Measurements from ENCODE around the gene CREBRF. TPM values are rescaled to one million over a fixed set of nuclear protein-coding genes. Genes with fewer than 3 reads are reported as not detected.

The CREBRF gene
- total and polyA plus RNA-seq, 2 donors (not counting 1 experiment from before 2014, with no cell fraction given): 29.7 to 89.7 TPM

- Histone ChIP-seq H3K4me1 (ENCODE audit: control insufficient read depth in 2 of 2, insufficient read depth in 2 of 2, low read length in 2 of 2) (peaks cover 4 to 13% of the 10 kb centered on the region in 2 donors), H3K4me3 (ENCODE audit: control extremely low read depth in 1 of 5, extremely low read depth in 1 of 5, insufficient read depth in 1 of 5, low read depth in 2 of 5, low read length in 4 of 5) (no peak overlapping the region), H3K79me2 (ENCODE audit: control insufficient read depth, insufficient read depth, low read length) (peaks cover 22% of the 10 kb centered on the region), H3K9me3 (ENCODE audit: control extremely low read depth in 1 of 3, control insufficient read depth in 2 of 3, insufficient read depth in 1 of 3, low read length in 2 of 3) (no peaks in the 10 kb centered on the region), H2AFZ (ENCODE audit: insufficient read depth, low read depth, low read length, poor library complexity, severe bottlenecking) (no peak overlapping the region), H3K4me2 (replicated peaks; ENCODE audit: low read depth, low read length, poor library complexity, severe bottlenecking) (no peak overlapping the region), H3K36me3 (replicated peaks in 1 of 2; ENCODE audit: control extremely low read depth in 1 of 2, control insufficient read depth in 1 of 2, extremely low read depth in 1 of 2, insufficient read depth in 2 of 2, low read length in 1 of 2) (no peaks in the 10 kb centered on the region), H3K27ac (ENCODE audit: low read length in 2 of 2) (no peak overlapping the region), H3K9ac (ENCODE audit: low read length) (no peak overlapping the region), H4K20me1 (ENCODE audit: control insufficient read depth, insufficient read depth, low read length, poor library complexity, severe bottlenecking) (peaks cover 5% of the 10 kb centered on the region), H3K27me3 (replicated peaks in 1 of 4; ENCODE audit: control extremely low read depth in 1 of 4, control insufficient read depth in 3 of 4, insufficient read depth in 4 of 4, low read length in 3 of 4) (no peaks in the 10 kb centered on the region)
- intact Hi-C loops (cut with micrococcal nuclease): no loop called here
- CTCF ChIA-PET: no interaction called here
- TF ChIP-seq, protein P1, sequence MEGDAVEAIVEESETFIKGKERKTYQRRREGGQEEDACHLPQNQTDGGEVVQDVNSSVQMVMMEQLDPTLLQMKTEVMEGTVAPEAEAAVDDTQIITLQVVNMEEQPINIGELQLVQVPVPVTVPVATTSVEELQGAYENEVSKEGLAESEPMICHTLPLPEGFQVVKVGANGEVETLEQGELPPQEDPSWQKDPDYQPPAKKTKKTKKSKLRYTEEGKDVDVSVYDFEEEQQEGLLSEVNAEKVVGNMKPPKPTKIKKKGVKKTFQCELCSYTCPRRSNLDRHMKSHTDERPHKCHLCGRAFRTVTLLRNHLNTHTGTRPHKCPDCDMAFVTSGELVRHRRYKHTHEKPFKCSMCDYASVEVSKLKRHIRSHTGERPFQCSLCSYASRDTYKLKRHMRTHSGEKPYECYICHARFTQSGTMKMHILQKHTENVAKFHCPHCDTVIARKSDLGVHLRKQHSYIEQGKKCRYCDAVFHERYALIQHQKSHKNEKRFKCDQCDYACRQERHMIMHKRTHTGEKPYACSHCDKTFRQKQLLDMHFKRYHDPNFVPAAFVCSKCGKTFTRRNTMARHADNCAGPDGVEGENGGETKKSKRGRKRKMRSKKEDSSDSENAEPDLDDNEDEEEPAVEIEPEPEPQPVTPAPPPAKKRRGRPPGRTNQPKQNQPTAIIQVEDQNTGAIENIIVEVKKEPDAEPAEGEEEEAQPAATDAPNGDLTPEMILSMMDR (IDR thresholded peaks at IDR 0.05): no peak
- TF ChIP-seq EZH2 (IDR thresholded peaks at IDR 0.05; ENCODE audit: borderline replicate concordance, insufficient read depth, low read depth, low read length, poor library complexity, severe bottlenecking): no peak
- H3K27ac Mint-ChIP-seq: no peak overlapping the region
- no peaks in the 10 kb centered on the region for H3K9me3 Mint-ChIP-seq (ENCODE audit: insufficient read depth)
- peaks cover 22% of the 10 kb centered on the region for H3K4me1 Mint-ChIP-seq
- ATAC-seq (ENCODE audit: low read depth) (no peak), DNase-seq (no peak)
- POLR2A ChIA-PET: no interaction called here
- peaks cover 8% of the 10 kb centered on the region for H3K27me3 Mint-ChIP-seq
- no CpG with 5 or more reads among the region's 5 CpGs for WGBS (ENCODE audit: insufficient coverage)
- H3K4me3 Mint-ChIP-seq: no peak overlapping the region
Observed at GRCh38 chr5:173051746-173052145, 4.4 kb upstream of the CREBRF start.

DNA sequence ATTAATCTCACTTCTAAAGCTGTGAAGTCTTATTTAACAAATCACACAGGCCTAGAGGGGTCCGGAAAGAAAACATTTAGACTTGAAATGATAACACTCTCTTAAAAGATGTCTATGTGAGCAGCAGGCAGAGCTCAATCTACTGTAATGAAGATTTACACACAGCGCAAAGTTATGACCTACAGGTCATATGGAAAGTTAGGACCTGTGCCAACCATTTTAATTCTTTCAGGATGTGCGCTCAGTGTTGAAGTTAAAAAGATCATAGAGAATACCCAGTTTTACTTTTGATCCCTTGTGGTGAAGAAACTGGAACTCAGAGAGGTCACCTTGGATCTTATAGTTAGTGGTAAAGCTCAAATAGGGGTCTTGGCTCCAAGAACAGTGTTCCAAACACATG, 3.1 kb upstream of the CREBRF start:
- Histone ChIP-seq H3K27me3 (replicated peaks in 1 of 4; ENCODE audit: control extremely low read depth in 1 of 4, control insufficient read depth in 3 of 4, insufficient read depth in 4 of 4, low read length in 3 of 4) (no peaks in the 10 kb centered on the region), H3K27ac (ENCODE audit: low read length in 2 of 2) (no peak overlapping the region), H3K4me2 (replicated peaks; ENCODE audit: low read depth, low read length, poor library complexity, severe bottlenecking) (no peak overlapping the region), H4K20me1 (ENCODE audit: control insufficient read depth, insufficient read depth, low read length, poor library complexity, severe bottlenecking) (peaks cover 17% of the 10 kb centered on the region), H3K4me3 (ENCODE audit: control extremely low read depth in 1 of 5, extremely low read depth in 1 of 5, insufficient read depth in 1 of 5, low read depth in 2 of 5, low read length in 4 of 5) (no peak overlapping the region), H2AFZ (ENCODE audit: insufficient read depth, low read depth, low read length, poor library complexity, severe bottlenecking) (no peak overlapping the region), H3K9me3 (ENCODE audit: control extremely low read depth in 1 of 3, control insufficient read depth in 2 of 3, insufficient read depth in 1 of 3, low read length in 2 of 3) (no peaks in the 10 kb centered on the region), H3K9ac (ENCODE audit: low read length) (no peak overlapping the region), H3K4me1 (ENCODE audit: control insufficient read depth in 2 of 2, insufficient read depth in 2 of 2, low read length in 2 of 2) (peaks cover 9 to 20% of the 10 kb centered on the region in 2 donors), H3K79me2 (ENCODE audit: control insufficient read depth, insufficient read depth, low read length) (peaks cover 26% of the 10 kb centered on the region), H3K36me3 (replicated peaks in 1 of 2; ENCODE audit: control extremely low read depth in 1 of 2, control insufficient read depth in 1 of 2, extremely low read depth in 1 of 2, insufficient read depth in 2 of 2, low read length in 1 of 2) (no peaks in the 10 kb centered on the region)
- no peak overlapping the region for H3K4me3 Mint-ChIP-seq
- no peak for DNase-seq
- intact Hi-C loops (cut with micrococcal nuclease): no loop called here
- ATAC-seq (ENCODE audit: low read depth): no peak
- H3K27me3 Mint-ChIP-seq: peaks cover 8% of the 10 kb centered on the region
- H3K4me1 Mint-ChIP-seq: peaks cover 29% of the 10 kb centered on the region
- H3K9me3 Mint-ChIP-seq (ENCODE audit: insufficient read depth): no peaks in the 10 kb centered on the region
- TF ChIP-seq EZH2 (IDR thresholded peaks at IDR 0.05; ENCODE audit: borderline replicate concordance, insufficient read depth, low read depth, low read length, poor library complexity, severe bottlenecking): no peak
- TF ChIP-seq, protein P1 (IDR thresholded peaks at IDR 0.05): no peak
- H3K27ac Mint-ChIP-seq: no peak overlapping the region
- ChIA-PET CTCF (no interaction called here), POLR2A (interaction anchor here (0.7 kb wide), 1 partner anchor 92 kb away, joined by 3 read pairs; no protein-coding TSS in a partner anchor)
- WGBS (ENCODE audit: insufficient coverage): 100% methylated on average over 1 of the region's 3 CpGs

All from B cell (primary cell).